ENCODE measurements around the gene PTPN1.

The PTPN1 gene

GRCh38 chr20:50627747-50628146, 117.6 kb downstream of the PTPN1 start:
- no peak for TF ChIP-seq CTCF (IDR thresholded peaks at IDR 0.05; ENCODE audit: low read depth, low read length)

GRCh38 chr20:50628332-50628731, 118.1 kb downstream of the PTPN1 start:
- no peak for TF ChIP-seq CTCF (IDR thresholded peaks at IDR 0.05; ENCODE audit: low read depth, low read length)
- H3K4me3 ChIP-seq (ENCODE audit: low read depth, low read length) = no peak overlapping the region

More at GRCh38 chr20:50627747-50628146, 117.6 kb downstream of the PTPN1 start:
- H3K4me3 ChIP-seq (ENCODE audit: low read depth, low read length) = no peak overlapping the region

- no peak overlapping the region for H3K4me3 ChIP-seq (ENCODE audit: low read depth, low read length)
- no peak for TF ChIP-seq CTCF (IDR thresholded peaks at IDR 0.05; ENCODE audit: low read depth, low read length)
Measured at GRCh38 chr20:50628853-50629669, 118.9 kb downstream of the PTPN1 start.

- no peak overlapping the region for H3K4me3 ChIP-seq (ENCODE audit: low read depth, low read length)
- TF ChIP-seq CTCF (IDR thresholded peaks at IDR 0.05; ENCODE audit: low read depth, low read length) = no peak
Measured at GRCh38 chr20:50629670-50630045, 119.5 kb downstream of the PTPN1 start.

GRCh38 chr20:50630578-50631263, 120.5 kb downstream of the PTPN1 start:
- TF ChIP-seq CTCF (IDR thresholded peaks at IDR 0.05; ENCODE audit: low read depth, low read length) = no peak
- no peak overlapping the region for H3K4me3 ChIP-seq (ENCODE audit: low read depth, low read length)

GRCh38 chr20:50632236-50632635, 122.1 kb downstream of the PTPN1 start:
- TF ChIP-seq CTCF (IDR thresholded peaks at IDR 0.05; ENCODE audit: low read depth, low read length) = no peak
- no peak overlapping the region for H3K4me3 ChIP-seq (ENCODE audit: low read depth, low read length)

- TF ChIP-seq CTCF (IDR thresholded peaks at IDR 0.05; ENCODE audit: low read depth, low read length) = no peak
- no peak overlapping the region for H3K4me3 ChIP-seq (ENCODE audit: low read depth, low read length)
Measured at GRCh38 chr20:50632701-50633100, 122.5 kb downstream of the PTPN1 start.
